SK-N-SH (cell line): ENCODE data around the gene RHOBTB3. TPM values are rescaled to one million over a fixed set of nuclear protein-coding genes. Genes with fewer than 3 reads are reported as not detected.

ENCODE experiments used
- CTCF ChIA-PET: fragments of 300-600, 350-600 bp; formaldehyde crosslinking; extraction: SDS; loops from one replicate; lab custom pipeline; 2021; lab: Yijun Ruan, JAX
- POLR2A ChIA-PET: fragments of 350-600 bp; sonication (Branson Sonifier 250); formaldehyde crosslinking; extraction: SDS; loops from one replicate; lab custom pipeline; 2020; ENCODE audit warnings: antibody characterized with exemption, inconsistent platforms; lab: Yijun Ruan, JAX
- DNase-seq: peaks from one replicate; pipeline ENCODE4 v3.0.0; 2012
- H2AFZ ChIP-seq: fragments of 200-600 bp; sonication (generic); 2 replicates; pipeline ENCODE4 v1.8.1; 2016; ENCODE audit warnings: antibody characterized with exemption, mild to moderate bottlenecking, low read depth
- H3F3A ChIP-seq: fragments of 200-600 bp; sonication (generic); replicated peaks from 2 replicates; pipeline ENCODE3; 2016; ENCODE audit warnings: antibody characterized with exemption, mild to moderate bottlenecking; ENCODE audit not compliant: insufficient read depth
- H3K27ac ChIP-seq, 2 experiments: fragments of 200-500 bp in 1 of 2; fragments of 200-600 bp in 1 of 2; sonication (Bioruptor generic) in 1 of 2; sonication (generic), shearing (Covaris generic) in 1 of 2; 2 replicates each; pipeline versions ENCODE4 v1.5.1 to v1.6.1; 2014 to 2016; ENCODE audit warnings: low read depth in 2 of 2, inconsistent platforms in 1 of 2, low read length in 1 of 2, mild to moderate bottlenecking in 1 of 2, mixed read lengths in 1 of 2
- H3K27me3 ChIP-seq: fragments of 200-600 bp; sonication (generic), shearing (Covaris generic); 2 replicates; pipeline ENCODE4 v1.6.1; 2016; ENCODE audit warnings: mixed run types; ENCODE audit not compliant: insufficient read depth
- H3K36me3 ChIP-seq, 2 experiments: fragments of 200-500 bp in 1 of 2; fragments of 200-600 bp in 1 of 2; sonication (Bioruptor generic) in 1 of 2; sonication (generic) in 1 of 2; replicated peaks in 1 of 2; 2 replicates each; pipeline versions ENCODE3 to v1.5.1; 2014 to 2016; ENCODE audit warnings: low read length in 1 of 2, mild to moderate bottlenecking in 1 of 2; ENCODE audit not compliant: insufficient read depth in 2 of 2, control insufficient read depth in 1 of 2
- H3K4me1 ChIP-seq, 2 experiments: fragments of 200-500 bp in 1 of 2; fragments of 200-600 bp in 1 of 2; sonication (Bioruptor generic) in 1 of 2; sonication (generic), shearing (Covaris generic) in 1 of 2; 2 replicates each; pipeline versions ENCODE4 v1.5.1 to v1.6.1; 2014 to 2016; ENCODE audit warnings: low read depth in 1 of 2, low read length in 1 of 2, mixed run types in 1 of 2; ENCODE audit not compliant: insufficient read depth in 2 of 2, control insufficient read depth in 1 of 2
- H3K4me2 ChIP-seq: fragments of 200-600 bp; sonication (generic), shearing (Covaris generic); 2 replicates; pipeline ENCODE4 v1.6.1; 2017; ENCODE audit warnings: mixed run types
- H3K4me3 ChIP-seq, 2 experiments: fragments of 200-500 bp in 1 of 2; fragments of 200-600 bp in 1 of 2; sonication (Bioruptor generic) in 1 of 2; sonication (generic), shearing (Covaris generic) in 1 of 2; 2 replicates each; pipeline versions ENCODE4 v1.5.1 to v1.8.1; 2014 to 2016; ENCODE audit warnings: low read depth in 2 of 2, inconsistent platforms in 1 of 2, low read length in 1 of 2, mild to moderate bottlenecking in 1 of 2, mixed read lengths in 1 of 2, moderate library complexity in 1 of 2
- H3K79me2 ChIP-seq: fragments of 200-600 bp; sonication (generic); 2 replicates; pipeline ENCODE4 v1.8.1; 2017; ENCODE audit warnings: mild to moderate bottlenecking; ENCODE audit not compliant: insufficient read depth
- H3K9ac ChIP-seq: fragments of 200-600 bp; sonication (generic); 2 replicates; pipeline ENCODE4 v1.6.1; 2017; ENCODE audit warnings: mixed run types
- H3K9me2 ChIP-seq: fragments of 200-600 bp; sonication (generic); 2 replicates; pipeline ENCODE4 v1.6.1; 2017; ENCODE audit warnings: mixed run types
- H3K9me3 ChIP-seq: fragments of 200-600 bp; sonication (generic); 2 replicates; pipeline ENCODE4 v1.6.1; 2017; ENCODE audit warnings: mixed run types, mild to moderate bottlenecking, moderate library complexity
- H4K20me1 ChIP-seq: fragments of 200-600 bp; sonication (generic); 2 replicates; pipeline ENCODE4 v1.6.1; 2017; ENCODE audit warnings: mild to moderate bottlenecking, mixed run types; ENCODE audit not compliant: insufficient read depth
- EZH2phosphoT487 ChIP-seq: fragments of 200-600 bp; sonication (generic); IDR thresholded peaks from 2 replicates; pipeline ENCODE4 v1.6.1; 2017; ENCODE audit warnings: low read depth, mixed run types, mild to moderate bottlenecking, antibody characterized with exemption, moderate library complexity, borderline replicate concordance
- FOSL2 ChIP-seq: IDR thresholded peaks from 2 replicates; pipeline ENCODE4 v1.4.0; 2012; ENCODE audit warnings: low read depth, mild to moderate bottlenecking, moderate library complexity, borderline replicate concordance
- GATA2 ChIP-seq: sonication (generic); formaldehyde crosslinking; IDR thresholded peaks from 2 replicates; pipeline ENCODE4 v1.5.0; 2020; ENCODE audit warnings: mild to moderate bottlenecking, missing genetic modification reagents
- NRF1 ChIP-seq: IDR thresholded peaks from 2 replicates; pipeline ENCODE4 v1.6.1; 2012; ENCODE audit warnings: low read depth, mild to moderate bottlenecking, low read length
- RFX5 ChIP-seq: IDR thresholded peaks from 2 replicates; pipeline ENCODE4 v1.6.1; 2012; ENCODE audit warnings: mild to moderate bottlenecking, improper control_type of control experiment, low read length
- SMC3 ChIP-seq: IDR thresholded peaks from 2 replicates; pipeline ENCODE4 v1.6.1; 2012; ENCODE audit warnings: low read depth, low read length, improper control_type of control experiment
- TEAD4 ChIP-seq: IDR thresholded peaks from 2 replicates; pipeline ENCODE4 v1.4.0; 2012; ENCODE audit warnings: mild to moderate bottlenecking, borderline replicate concordance; ENCODE audit not compliant: insufficient read depth
- WGBS: methylation state at CpG from one replicate; pipeline ENCODE4 v1.1.6; 2017; ENCODE audit warnings: low lambda C conversion rate; 5-methylcytosine and 5-hydroxymethylcytosine counted together
- polyA plus RNA-seq, 3 experiments: library from polyadenylated mRNA; depleted of rRNA; stranded (reverse); fragments of >200 nt; gene quantifications; 2 replicates each; pipeline ENCODE4 v1.2.3, GENCODE V29; 2012
- TF ChIP-seq, protein P1 (sequence below): IDR thresholded peaks from 2 replicates; pipeline ENCODE4 v1.4.0; 2012; ENCODE audit warnings: low read depth, borderline replicate concordance
- TF ChIP-seq, protein P2 (sequence below): IDR thresholded peaks from 2 replicates; pipeline ENCODE4 v1.6.1; 2012; ENCODE audit warnings: mild to moderate bottlenecking, low read depth, low read length, moderate library complexity
- TF ChIP-seq, protein P3 (sequence below): fragments of 200-600 bp; sonication (generic); IDR thresholded peaks from 2 replicates; pipeline ENCODE4 v1.6.1; 2017; ENCODE audit warnings: antibody characterized with exemption, mild to moderate bottlenecking, moderate library complexity
- TF ChIP-seq, protein P4 (sequence below): IDR thresholded peaks from 2 replicates; pipeline ENCODE4 v1.4.0; 2012; ENCODE audit warnings: low read depth
- TF ChIP-seq, protein P5 (sequence below): fragments of 150-350 bp; IDR thresholded peaks from 2 replicates; pipeline ENCODE4 v1.6.1; 2016; ENCODE audit warnings: mild to moderate bottlenecking, low read depth, low read length
- TF ChIP-seq, protein P6 (sequence below): fragments of 150-350 bp; IDR thresholded peaks from 2 replicates; pipeline ENCODE4 v1.6.1; 2017; ENCODE audit warnings: antibody characterized with exemption, low read length, low read depth, borderline replicate concordance

Gene RHOBTB3
- polyA plus RNA-seq, 1 of the 3 experiments (the other 2 are of a cell fraction) = 59.3 TPM

DNA sequence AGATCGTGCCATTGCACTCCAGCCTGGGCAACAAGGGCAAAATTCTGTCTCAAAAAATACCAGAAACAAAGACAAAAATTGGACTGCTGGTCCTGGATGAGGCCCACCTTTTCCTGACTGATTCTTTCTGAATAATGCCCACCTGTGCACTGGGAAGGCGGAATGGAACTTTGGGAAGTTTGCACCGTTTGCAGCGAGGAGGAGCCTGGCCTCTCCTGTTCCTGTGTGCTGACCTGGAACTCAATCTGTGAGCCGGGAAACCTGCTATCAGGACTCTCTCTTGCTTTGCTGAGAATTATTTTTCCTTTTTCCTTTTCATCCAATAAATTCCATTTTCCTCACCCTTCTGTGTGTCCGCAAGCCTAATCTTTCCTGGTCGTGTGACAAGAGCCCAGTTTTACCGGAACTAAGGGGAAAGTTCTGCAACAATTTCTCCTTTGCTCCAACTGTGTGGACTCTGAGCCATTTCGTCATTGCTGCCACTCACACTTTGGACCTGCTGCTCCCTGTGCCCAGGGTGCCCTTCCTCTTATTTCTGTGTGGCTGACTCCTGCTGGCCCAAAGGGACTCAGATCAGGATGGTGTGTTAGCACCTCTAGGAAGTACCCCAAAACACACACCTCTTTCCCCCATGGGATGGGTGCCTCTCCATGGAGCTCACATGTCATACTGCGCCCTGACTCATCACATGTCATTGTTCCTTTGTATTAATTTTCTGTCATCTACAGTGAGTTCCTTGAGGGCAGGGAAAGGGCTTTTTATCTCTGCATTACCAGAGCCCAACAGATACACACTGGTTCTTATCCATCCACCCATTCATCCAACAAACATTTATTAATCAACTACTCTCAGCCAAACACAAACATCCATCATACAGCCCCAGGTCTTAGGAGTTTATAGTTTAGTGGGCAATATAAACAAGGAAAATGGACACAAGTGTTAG is 96.1 kb downstream of the RHOBTB3 start (continued):
- TF ChIP-seq, protein P1, sequence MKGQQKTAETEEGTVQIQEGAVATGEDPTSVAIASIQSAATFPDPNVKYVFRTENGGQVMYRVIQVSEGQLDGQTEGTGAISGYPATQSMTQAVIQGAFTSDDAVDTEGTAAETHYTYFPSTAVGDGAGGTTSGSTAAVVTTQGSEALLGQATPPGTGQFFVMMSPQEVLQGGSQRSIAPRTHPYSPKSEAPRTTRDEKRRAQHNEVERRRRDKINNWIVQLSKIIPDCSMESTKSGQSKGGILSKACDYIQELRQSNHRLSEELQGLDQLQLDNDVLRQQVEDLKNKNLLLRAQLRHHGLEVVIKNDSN = no peak
- TF ChIP-seq, protein P2, sequence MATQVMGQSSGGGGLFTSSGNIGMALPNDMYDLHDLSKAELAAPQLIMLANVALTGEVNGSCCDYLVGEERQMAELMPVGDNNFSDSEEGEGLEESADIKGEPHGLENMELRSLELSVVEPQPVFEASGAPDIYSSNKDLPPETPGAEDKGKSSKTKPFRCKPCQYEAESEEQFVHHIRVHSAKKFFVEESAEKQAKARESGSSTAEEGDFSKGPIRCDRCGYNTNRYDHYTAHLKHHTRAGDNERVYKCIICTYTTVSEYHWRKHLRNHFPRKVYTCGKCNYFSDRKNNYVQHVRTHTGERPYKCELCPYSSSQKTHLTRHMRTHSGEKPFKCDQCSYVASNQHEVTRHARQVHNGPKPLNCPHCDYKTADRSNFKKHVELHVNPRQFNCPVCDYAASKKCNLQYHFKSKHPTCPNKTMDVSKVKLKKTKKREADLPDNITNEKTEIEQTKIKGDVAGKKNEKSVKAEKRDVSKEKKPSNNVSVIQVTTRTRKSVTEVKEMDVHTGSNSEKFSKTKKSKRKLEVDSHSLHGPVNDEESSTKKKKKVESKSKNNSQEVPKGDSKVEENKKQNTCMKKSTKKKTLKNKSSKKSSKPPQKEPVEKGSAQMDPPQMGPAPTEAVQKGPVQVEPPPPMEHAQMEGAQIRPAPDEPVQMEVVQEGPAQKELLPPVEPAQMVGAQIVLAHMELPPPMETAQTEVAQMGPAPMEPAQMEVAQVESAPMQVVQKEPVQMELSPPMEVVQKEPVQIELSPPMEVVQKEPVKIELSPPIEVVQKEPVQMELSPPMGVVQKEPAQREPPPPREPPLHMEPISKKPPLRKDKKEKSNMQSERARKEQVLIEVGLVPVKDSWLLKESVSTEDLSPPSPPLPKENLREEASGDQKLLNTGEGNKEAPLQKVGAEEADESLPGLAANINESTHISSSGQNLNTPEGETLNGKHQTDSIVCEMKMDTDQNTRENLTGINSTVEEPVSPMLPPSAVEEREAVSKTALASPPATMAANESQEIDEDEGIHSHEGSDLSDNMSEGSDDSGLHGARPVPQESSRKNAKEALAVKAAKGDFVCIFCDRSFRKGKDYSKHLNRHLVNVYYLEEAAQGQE = no peak
- TF ChIP-seq NRF1 = no peak
- TF ChIP-seq, protein P3, sequence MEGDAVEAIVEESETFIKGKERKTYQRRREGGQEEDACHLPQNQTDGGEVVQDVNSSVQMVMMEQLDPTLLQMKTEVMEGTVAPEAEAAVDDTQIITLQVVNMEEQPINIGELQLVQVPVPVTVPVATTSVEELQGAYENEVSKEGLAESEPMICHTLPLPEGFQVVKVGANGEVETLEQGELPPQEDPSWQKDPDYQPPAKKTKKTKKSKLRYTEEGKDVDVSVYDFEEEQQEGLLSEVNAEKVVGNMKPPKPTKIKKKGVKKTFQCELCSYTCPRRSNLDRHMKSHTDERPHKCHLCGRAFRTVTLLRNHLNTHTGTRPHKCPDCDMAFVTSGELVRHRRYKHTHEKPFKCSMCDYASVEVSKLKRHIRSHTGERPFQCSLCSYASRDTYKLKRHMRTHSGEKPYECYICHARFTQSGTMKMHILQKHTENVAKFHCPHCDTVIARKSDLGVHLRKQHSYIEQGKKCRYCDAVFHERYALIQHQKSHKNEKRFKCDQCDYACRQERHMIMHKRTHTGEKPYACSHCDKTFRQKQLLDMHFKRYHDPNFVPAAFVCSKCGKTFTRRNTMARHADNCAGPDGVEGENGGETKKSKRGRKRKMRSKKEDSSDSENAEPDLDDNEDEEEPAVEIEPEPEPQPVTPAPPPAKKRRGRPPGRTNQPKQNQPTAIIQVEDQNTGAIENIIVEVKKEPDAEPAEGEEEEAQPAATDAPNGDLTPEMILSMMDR = no peak

DNA sequence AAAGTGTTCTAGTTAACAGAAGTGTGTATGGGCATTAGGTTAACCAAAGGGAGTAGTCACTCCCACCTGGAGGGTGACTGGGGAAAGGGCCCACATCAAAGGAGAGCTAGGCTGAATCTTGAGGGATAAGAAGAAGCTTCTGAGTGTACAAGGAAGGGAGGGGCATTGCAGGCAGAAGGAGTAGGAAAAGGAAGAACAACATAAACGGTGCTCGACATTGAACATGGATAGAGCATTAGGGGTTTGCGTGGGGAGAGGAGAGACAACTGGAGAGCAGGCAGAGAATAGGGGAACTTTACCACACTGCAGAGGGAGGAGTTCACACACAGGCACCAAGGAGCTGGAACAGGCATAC is 96.7 kb downstream of the RHOBTB3 start:
- H3K9me3 ChIP-seq = no peaks in the 10 kb centered on the region
- H3K79me2 ChIP-seq = no peaks in the 10 kb centered on the region
- H3K27ac ChIP-seq = no peak overlapping the region
- no peaks in the 10 kb centered on the region for H3K27me3 ChIP-seq
- H4K20me1 ChIP-seq = no peaks in the 10 kb centered on the region
- WGBS = 97% methylated on average over 3 of the region's 3 CpGs
- H3K9me2 ChIP-seq = no peaks in the 10 kb centered on the region
- POLR2A ChIA-PET = no interaction called here
- H3K36me3 ChIP-seq = no peaks in the 10 kb centered on the region
- no peak for DNase-seq
- TF ChIP-seq, protein P4, sequence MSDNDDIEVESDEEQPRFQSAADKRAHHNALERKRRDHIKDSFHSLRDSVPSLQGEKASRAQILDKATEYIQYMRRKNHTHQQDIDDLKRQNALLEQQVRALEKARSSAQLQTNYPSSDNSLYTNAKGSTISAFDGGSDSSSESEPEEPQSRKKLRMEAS = no peak
- TF ChIP-seq SMC3 (no peak), GATA2 (CRISPR knock-in tag) (no peak), RFX5 (no peak), FOSL2 (no peak), TEAD4 (no peak), EZH2phosphoT487 (no peak)
- TF ChIP-seq, protein P5, sequence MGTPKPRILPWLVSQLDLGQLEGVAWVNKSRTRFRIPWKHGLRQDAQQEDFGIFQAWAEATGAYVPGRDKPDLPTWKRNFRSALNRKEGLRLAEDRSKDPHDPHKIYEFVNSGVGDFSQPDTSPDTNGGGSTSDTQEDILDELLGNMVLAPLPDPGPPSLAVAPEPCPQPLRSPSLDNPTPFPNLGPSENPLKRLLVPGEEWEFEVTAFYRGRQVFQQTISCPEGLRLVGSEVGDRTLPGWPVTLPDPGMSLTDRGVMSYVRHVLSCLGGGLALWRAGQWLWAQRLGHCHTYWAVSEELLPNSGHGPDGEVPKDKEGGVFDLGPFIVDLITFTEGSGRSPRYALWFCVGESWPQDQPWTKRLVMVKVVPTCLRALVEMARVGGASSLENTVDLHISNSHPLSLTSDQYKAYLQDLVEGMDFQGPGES = no peak
- TF ChIP-seq, protein P6, sequence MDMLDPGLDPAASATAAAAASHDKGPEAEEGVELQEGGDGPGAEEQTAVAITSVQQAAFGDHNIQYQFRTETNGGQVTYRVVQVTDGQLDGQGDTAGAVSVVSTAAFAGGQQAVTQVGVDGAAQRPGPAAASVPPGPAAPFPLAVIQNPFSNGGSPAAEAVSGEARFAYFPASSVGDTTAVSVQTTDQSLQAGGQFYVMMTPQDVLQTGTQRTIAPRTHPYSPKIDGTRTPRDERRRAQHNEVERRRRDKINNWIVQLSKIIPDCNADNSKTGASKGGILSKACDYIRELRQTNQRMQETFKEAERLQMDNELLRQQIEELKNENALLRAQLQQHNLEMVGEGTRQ = no peak
- H2AFZ ChIP-seq = no peak overlapping the region
- no peak overlapping the region for H3K9ac ChIP-seq
- H3K4me3 ChIP-seq = no peak overlapping the region
- peaks cover 14% of the 10 kb centered on the region for H3F3A ChIP-seq
- H3K4me1 ChIP-seq = peaks cover 0 to 15% of the 10 kb centered on the region in 2 experiments
- no peak overlapping the region for H3K4me2 ChIP-seq
- CTCF ChIA-PET = interaction anchor here (1.1 to 2.2 kb wide), 4 partner anchors 46 to 164 kb away, joined by 3 to 10 read pairs (median 4); no protein-coding TSS in a partner anchor
